ENCODE data around the gene LTA.

DNA sequence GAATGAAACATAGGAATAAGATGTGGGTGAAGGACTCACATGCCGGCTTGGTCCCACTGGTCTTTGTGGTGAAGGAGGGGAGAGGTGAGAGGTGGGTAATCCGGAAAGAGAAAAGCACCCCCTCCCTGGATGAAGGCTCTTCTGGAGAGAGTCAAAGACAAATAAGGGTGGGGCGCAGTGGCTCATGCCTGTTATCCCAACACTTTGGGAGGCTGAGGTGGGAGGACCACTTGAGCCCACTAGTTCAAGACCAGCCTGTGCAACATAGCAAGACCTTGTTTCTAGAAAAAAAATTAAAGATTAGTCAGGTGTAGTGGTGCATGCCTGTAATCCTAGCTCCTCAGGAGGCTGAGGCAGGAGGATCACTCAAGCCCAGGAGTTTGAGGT lies 7.0 kb downstream of the LTA start:
- no peak for TF ChIP-seq CTCF (IDR thresholded peaks at IDR 0.05)
- TF ChIP-seq, protein P1, sequence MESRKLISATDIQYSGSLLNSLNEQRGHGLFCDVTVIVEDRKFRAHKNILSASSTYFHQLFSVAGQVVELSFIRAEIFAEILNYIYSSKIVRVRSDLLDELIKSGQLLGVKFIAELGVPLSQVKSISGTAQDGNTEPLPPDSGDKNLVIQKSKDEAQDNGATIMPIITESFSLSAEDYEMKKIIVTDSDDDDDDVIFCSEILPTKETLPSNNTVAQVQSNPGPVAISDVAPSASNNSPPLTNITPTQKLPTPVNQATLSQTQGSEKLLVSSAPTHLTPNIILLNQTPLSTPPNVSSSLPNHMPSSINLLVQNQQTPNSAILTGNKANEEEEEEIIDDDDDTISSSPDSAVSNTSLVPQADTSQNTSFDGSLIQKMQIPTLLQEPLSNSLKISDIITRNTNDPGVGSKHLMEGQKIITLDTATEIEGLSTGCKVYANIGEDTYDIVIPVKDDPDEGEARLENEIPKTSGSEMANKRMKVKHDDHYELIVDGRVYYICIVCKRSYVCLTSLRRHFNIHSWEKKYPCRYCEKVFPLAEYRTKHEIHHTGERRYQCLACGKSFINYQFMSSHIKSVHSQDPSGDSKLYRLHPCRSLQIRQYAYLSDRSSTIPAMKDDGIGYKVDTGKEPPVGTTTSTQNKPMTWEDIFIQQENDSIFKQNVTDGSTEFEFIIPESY (IDR thresholded peaks at IDR 0.05; ENCODE audit: borderline replicate concordance, low read depth), result no peak
- no peak for TF ChIP-seq POLR2AphosphoS5 (IDR thresholded peaks at IDR 0.05; ENCODE audit: low read depth, low read length)
- no peak for TF ChIP-seq ELF1 (IDR thresholded peaks at IDR 0.05)
- TF ChIP-seq, protein P2, sequence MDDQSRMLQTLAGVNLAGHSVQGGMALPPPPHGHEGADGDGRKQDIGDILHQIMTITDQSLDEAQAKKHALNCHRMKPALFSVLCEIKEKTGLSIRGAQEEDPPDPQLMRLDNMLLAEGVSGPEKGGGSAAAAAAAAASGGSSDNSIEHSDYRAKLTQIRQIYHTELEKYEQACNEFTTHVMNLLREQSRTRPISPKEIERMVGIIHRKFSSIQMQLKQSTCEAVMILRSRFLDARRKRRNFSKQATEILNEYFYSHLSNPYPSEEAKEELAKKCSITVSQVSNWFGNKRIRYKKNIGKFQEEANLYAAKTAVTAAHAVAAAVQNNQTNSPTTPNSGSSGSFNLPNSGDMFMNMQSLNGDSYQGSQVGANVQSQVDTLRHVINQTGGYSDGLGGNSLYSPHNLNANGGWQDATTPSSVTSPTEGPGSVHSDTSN (IDR thresholded peaks at IDR 0.05), result no peak
- TF ChIP-seq CHD2 (IDR thresholded peaks at IDR 0.05; ENCODE audit: low read length, partially characterized antibody), result no peak
- no peak for TF ChIP-seq EP300 (IDR thresholded peaks at IDR 0.05; ENCODE audit: borderline replicate concordance in 1 of 2, low read depth in 1 of 2, low read length in 1 of 2)
- no peak for TF ChIP-seq USF2 (IDR thresholded peaks at IDR 0.05; ENCODE audit: borderline replicate concordance, low read depth, low read length)
- no peak for TF ChIP-seq RFX5 (IDR thresholded peaks at IDR 0.05; ENCODE audit: low read length)
